NCI-H1105 treated with DMSO at 0.1 percent for 48 hours (cell line): ENCODE data around the gene RAMP1.

Experiments used
- DNase-seq: peaks from one replicate; lab custom pipeline; 2025; lab: John Stamatoyannopoulos, UW

The RAMP1 gene

GRCh38 chr2:237895544-237896506 lies 36.4 kb downstream of the RAMP1 start:
- DNase-seq: no peak

DNA sequence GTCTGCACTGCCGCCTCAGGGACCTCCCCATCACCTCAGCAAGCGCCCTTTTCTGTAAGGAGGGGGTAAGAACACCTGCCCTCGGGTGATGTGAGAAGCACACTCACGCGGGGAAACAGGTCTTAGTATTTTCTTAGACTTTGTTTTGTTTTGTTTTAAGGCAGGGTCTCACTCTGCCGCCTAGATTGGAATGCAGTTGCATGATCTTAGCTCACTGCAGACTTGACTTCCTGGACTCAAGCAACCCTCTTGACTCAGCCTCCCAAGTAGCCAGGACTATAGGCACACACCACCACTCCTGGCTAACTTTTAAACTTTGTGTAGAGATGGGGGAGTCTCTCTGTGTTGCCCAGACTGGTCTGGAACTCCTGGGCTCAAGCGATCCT lies 37.1 kb downstream of the RAMP1 start:
- DNase-seq: no peak

GRCh38 chr2:237896956-237897355 lies 37.5 kb downstream of the RAMP1 start:
- no peak for DNase-seq

- DNase-seq: no peak
These were observed 38.6 kb downstream of the RAMP1 start for GRCh38 chr2:237898057-237898414.

DNA sequence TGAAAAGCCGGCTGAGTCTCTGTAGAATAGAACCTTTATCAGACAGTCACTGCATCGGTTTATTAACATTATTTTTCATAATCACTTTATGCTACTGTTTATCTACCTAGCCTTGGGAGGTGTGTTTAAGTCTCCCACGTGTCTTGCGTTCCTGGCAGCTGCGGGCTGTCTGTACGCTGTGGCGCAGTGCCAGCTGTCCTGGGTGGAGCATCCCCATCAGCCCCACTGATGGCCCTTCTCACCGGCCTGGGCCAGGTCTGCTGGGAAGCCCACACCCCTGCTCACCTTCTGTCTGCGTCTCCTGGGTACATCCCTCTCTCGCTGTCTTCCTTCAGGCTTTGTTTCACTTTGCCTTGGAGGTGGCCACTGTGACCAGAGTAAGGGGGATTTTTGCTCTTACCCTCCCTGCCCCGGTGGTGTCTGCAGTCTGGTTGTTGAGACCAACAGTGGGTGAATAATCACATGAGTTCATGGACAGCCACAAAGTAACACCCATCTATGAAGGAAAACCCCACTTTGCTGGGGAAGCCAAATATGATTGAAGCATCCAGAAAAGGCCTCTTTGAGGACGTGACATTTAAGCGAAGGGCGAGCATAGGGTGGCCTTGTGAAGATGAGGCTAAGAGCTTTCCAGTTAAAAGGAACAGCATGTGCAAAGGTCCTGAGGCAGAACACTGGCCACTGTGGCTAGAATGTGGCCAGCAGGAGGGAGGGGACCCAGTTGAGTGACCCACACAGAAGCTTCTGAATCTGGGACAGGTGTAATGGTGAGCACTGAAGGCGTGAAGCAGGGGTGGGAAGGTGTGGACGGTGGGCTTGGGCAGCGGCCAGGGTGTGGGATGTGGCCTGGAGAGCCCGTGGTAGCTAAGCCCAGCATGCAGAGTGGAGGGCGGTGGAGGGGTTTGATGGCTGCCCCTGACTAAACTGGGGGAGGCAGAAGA lies 41.7 kb downstream of the RAMP1 start:
- no peak for DNase-seq

GRCh38 chr2:237901932-237902850 lies 42.8 kb downstream of the RAMP1 start:
- DNase-seq: no peak

- DNase-seq: no peak
These were observed 45.6 kb downstream of the RAMP1 start for GRCh38 chr2:237904831-237905599.

- DNase-seq: no peak
These were observed 47.7 kb downstream of the RAMP1 start for GRCh38 chr2:237907144-237907543.

GRCh38 chr2:237909075-237909695 lies 49.8 kb downstream of the RAMP1 start:
- DNase-seq: no peak

DNA sequence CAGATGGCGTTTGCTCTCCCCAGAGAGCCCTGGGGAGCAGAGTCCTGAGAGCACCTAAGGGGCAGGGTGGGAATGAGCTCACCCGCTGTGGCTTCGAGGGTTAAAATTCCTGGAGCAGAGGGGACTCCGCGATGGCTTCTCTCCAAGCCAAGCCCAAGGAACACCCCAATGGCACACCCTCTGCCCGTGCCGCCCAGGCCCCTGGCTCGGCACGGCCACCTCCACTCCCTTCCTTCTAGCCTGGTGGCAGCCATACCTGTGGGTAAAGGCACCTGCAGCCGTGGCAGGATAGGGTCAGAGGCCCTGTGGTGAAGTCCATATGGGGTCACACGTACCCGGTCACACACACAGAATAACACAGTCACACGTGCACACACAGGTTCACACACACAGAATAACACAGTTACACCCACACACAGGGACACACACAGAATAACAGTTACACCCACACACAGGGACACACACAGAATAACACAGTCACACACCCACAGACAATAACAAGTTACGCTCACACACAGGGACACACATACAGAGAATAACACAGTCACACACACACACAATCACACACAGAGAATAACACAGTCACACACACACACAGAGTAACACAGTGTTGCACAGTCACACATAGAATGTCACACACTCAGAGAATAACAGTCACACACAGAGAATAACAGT lies 50.5 kb downstream of the RAMP1 start:
- DNase-seq: no peak

- DNase-seq: no peak
These were observed 51.3 kb downstream of the RAMP1 start for GRCh38 chr2:237910576-237911362.

DNA sequence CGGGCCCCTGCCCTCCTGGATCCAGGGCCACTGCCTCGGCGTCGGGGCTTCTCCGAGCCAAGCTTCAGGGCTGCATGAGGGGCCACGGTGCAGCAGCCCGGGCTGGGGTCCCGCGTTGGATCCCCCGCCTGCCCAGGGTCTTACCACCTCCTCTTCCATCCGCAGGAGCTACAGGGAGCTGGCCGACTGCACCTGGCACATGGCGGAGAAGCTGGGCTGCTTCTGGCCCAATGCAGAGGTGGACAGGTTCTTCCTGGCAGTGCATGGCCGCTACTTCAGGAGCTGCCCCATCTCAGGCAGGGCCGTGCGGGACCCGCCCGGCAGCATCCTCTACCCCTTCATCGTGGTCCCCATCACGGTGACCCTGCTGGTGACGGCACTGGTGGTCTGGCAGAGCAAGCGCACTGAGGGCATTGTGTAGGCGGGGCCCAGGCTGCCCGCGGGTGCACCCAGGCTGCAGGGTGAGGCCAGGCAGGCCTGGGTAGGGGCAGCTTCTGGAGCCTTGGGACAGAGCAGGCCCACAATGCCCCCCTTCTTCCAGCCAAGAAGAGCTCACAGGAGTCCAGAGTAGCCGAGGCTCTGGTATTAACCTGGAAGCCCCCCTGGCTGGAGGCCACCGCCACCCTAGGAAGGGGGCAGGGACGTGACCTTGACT lies 52.1 kb downstream of the RAMP1 start:
- no peak for DNase-seq

DNA sequence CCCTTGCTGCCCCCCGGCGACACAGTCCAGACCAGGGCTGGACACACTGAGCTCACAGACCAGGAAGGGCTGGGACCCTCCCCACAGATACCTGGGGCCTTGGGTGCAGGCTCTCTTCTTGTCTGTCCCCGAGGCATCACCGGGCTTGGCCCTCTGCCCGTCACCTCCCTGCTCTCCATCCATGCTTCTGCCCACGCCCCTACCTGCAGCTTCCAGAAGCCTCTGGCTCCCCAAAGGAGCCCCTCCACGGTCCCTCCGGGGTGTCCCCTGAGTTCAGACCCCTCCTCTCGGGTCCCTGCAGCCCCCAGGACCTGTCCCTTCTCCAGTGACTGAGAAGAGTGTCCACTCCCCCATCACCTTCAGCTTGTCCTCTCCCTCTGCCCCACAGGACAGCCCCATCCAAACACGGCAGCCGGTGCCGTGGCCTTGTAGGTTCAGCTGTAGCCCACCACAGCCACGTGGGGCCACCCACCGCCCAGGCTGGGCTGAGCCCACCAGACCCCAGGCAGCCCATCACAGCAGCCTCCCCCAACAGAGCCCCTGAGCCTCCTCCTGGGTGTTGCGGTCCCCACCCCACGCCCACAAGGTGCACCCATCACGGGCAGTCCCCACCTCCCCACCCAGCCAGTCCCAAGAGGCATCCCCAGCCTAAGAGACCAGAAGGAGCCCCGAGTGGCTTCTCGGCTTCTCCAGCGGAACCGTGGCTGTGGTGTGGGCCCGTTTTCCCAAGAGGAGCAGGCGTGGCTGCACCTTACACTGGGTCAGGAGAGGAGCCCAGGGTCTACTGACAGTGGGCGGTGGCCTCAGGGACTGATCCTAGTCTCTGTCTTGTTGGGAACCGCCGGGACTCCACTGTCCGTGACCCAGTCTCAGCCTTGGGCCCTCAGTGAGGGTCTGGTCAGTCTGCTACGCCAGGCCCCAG lies 53.1 kb downstream of the RAMP1 start:
- DNase-seq: no peak

DNA sequence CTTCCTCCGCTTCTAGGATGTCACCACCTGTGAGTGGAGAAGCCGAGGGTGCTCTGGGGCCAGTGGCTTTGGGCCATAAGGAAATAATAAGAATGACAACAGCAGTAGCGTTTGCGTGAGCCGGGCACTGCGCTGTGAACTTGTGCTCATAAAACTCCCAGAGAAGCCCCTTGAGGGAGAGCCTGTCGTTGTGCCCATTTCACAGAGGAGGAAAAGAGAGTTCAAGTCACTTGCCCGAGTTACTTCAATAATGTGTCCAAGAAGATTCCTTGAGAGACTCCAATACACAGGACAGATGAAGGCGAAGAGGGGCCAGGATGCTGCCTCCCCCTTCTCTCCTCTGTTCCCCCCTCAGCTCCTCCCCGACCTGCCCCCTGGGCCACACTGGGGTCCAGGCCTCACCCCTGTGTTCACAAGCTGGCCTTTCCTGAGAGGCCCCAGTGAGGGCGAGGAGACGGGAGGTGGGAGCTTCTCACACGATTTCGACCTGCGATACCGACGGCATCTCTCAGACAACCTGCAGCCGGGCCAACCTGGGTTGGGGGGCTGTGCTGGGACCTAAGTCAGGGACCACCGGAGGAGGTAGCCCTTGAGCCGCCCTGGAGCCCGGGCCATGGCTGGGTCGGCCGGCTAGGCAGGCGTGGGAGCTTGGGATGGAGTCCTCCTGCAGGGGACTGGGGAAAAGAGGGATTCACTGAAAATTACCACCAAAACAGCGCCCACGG lies 53.9 kb downstream of the RAMP1 start:
- DNase-seq: no peak

GRCh38 chr2:237915576-237915975 lies 56.2 kb downstream of the RAMP1 start:
- DNase-seq: no peak

DNA sequence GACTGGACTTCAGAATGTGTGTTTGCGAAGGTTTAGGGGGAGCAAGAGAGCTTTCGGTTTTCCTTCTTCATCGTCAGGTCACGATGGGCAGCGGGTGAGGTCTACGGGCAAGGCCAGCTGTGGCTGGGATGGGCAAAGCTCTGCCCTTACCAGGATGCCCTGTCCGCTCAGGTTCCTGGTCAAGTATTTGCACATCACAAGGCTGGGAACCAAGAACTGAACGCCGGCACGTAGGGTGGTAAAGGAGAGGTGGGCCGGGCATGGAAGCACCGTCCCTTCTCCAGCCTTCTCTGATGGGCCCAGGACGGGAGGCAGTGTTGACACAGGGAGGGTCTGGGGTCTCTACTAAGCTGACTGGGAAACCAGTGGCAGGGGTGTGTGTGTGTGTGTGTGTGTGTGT lies 56.9 kb downstream of the RAMP1 start:
- DNase-seq: no peak
